HepG2 (cell line): ENCODE results near the gene TMEM38B. TPM values are rescaled to one million over a fixed set of nuclear protein-coding genes. Genes with fewer than 3 reads are reported as not detected.

Source experiments
- ATAC-seq: fragments of 200-7000 bp; cut with Tn5 transposase; 3 replicates; pipeline ENCODE4 v1.9.1; 2020; ENCODE audit warnings: mild to moderate bottlenecking, moderate library complexity
- BruUV-seq: library from RNA; stranded (reverse); fragments of 400-500 nt; replicated peaks from 2 replicates; lab custom pipeline; 2021; lab: Mats Ljungman, UMichigan
- CTCF ChIA-PET: fragments of 300-600 bp; formaldehyde crosslinking; extraction: SDS; loops from one replicate; lab custom pipeline; 2021; ENCODE audit warnings: low total read pairs, inconsistent platforms, low intra/inter-chr PET ratio; lab: Yijun Ruan, JAX
- POLR2A ChIA-PET: fragments of 350-600 bp; sonication (Branson Sonifier 250); formaldehyde crosslinking; loops from one replicate; lab custom pipeline; 2020; ENCODE audit warnings: antibody characterized with exemption, inconsistent platforms; lab: Yijun Ruan, JAX
- DNase-seq: peaks from one replicate; pipeline ENCODE4 v3.0.0-alpha.2; 2015; ENCODE audit warnings: low spot score
- FAIRE-seq: peaks from 3 replicates; lab custom pipeline; 2011; peaks lifted over from hg19 to GRCh38; lab: Jason Lieb, UNC
- H2AFZ ChIP-seq: one replicate; pipeline ENCODE4 v1.6.1; 2011; ENCODE audit warnings: low read length, inconsistent platforms
- H3K27ac ChIP-seq: fragments of 300-600 bp; 3 replicates; pipeline ENCODE4 v1.8.0; 2011; ENCODE audit warnings: mixed run types, mild to moderate bottlenecking, mixed read lengths, low read length, inconsistent platforms; ENCODE audit not compliant: insufficient read depth; ENCODE audit errors: extremely low read length
- H3K27me3 ChIP-seq, 2 experiments: fragments of 200-600 bp in 1 of 2; 2 replicates in 1 of 2; 3 replicates in 1 of 2; pipeline versions ENCODE4 v1.6.0 to v1.8.0; 2011; ENCODE audit warnings: low read length in 2 of 2, mild to moderate bottlenecking in 2 of 2, moderate library complexity in 2 of 2, inconsistent platforms in 1 of 2; ENCODE audit not compliant: insufficient read depth in 2 of 2, control insufficient read depth in 1 of 2
- H3K36me3 ChIP-seq, 2 experiments: fragments of 200-600 bp in 1 of 2; replicated peaks in 1 of 2; 2 replicates in 1 of 2; 3 replicates in 1 of 2; pipeline versions ENCODE4 v1.5.1 to v1.8.0; 2011; ENCODE audit warnings: low read length in 2 of 2, inconsistent platforms in 1 of 2; ENCODE audit not compliant: insufficient read depth in 2 of 2, control insufficient read depth in 1 of 2
- H3K4me1 ChIP-seq: 2 replicates; pipeline ENCODE4 v1.5.1; 2012; ENCODE audit warnings: low read length, inconsistent platforms; ENCODE audit not compliant: insufficient read depth
- H3K4me2 ChIP-seq: 2 replicates; pipeline ENCODE4 v1.6.0; 2011; ENCODE audit warnings: low read depth, low read length, inconsistent platforms
- H3K4me3 ChIP-seq, 3 experiments: fragments of 200-600 bp in 1 of 3; sonication (generic), shearing (Covaris generic) in 1 of 3; replicated peaks in 1 of 3; 2 replicates each; pipeline ENCODE4 v1.5.1; 2011 to 2016; ENCODE audit warnings: low read length in 3 of 3, inconsistent platforms in 2 of 3, low read depth in 2 of 3, mild to moderate bottlenecking in 2 of 3, control low read depth in 1 of 3, mixed read lengths in 1 of 3; ENCODE audit not compliant: insufficient read depth in 1 of 3
- H3K79me2 ChIP-seq: one replicate; pipeline ENCODE4 v1.6.1; 2011; ENCODE audit warnings: low read length, inconsistent platforms; ENCODE audit not compliant: insufficient read depth
- H3K9ac ChIP-seq: 2 replicates; pipeline ENCODE4 v1.6.0; 2011; ENCODE audit warnings: mild to moderate bottlenecking, low read depth, low read length, inconsistent platforms; ENCODE audit not compliant: insufficient read depth
- H3K9me3 ChIP-seq: 2 replicates; pipeline ENCODE4 v1.5.1; 2012; ENCODE audit warnings: mild to moderate bottlenecking, low read length
- H4K20me1 ChIP-seq: 2 replicates; pipeline ENCODE4 v1.6.0; 2011; ENCODE audit warnings: inconsistent platforms, mild to moderate bottlenecking, low read length, moderate library complexity; ENCODE audit not compliant: insufficient read depth
- AGO2 ChIP-seq: fragments of 200-400 bp; formaldehyde crosslinking; optimal IDR thresholded peaks from 2 replicates; pipeline ENCODE3; 2017; ENCODE audit warnings: mild to moderate bottlenecking, low read depth, low read length, moderate library complexity
- ELF3 ChIP-seq: IDR thresholded peaks from 2 replicates; pipeline ENCODE4 v1.6.1; 2016; ENCODE audit warnings: missing genetic modification reagents, missing compliant biosample characterization
- FLYWCH1 ChIP-seq: sonication (generic); formaldehyde crosslinking; IDR thresholded peaks from 2 replicates; pipeline ENCODE4 v1.8.1; 2023; ENCODE audit warnings: mild to moderate bottlenecking, missing genetic modification reagents
- GATAD2A ChIP-seq: IDR thresholded peaks from 2 replicates; pipeline ENCODE4 v1.6.1; 2016
- IKZF5 ChIP-seq: IDR thresholded peaks from 2 replicates; pipeline ENCODE4 v1.6.1; 2018; ENCODE audit warnings: missing genetic modification reagents, mild to moderate bottlenecking, missing compliant biosample characterization
- KDM3A ChIP-seq: IDR thresholded peaks from 2 replicates; pipeline ENCODE4 v1.6.1; 2018; ENCODE audit warnings: low read depth, missing compliant biosample characterization
- LBX2 ChIP-seq: sonication (generic); formaldehyde crosslinking; IDR thresholded peaks from 2 replicates; pipeline ENCODE4 v1.5.0; 2020; ENCODE audit warnings: missing genetic modification reagents, mild to moderate bottlenecking, borderline replicate concordance
- LRRFIP1 ChIP-seq: sonication (generic); formaldehyde crosslinking; conservative IDR thresholded peaks from 2 replicates; pipeline ENCODE4 v1.4.0; 2020; ENCODE audit warnings: missing genetic modification reagents
- MZF1 ChIP-seq: sonication (generic); formaldehyde crosslinking; IDR thresholded peaks from 2 replicates; pipeline ENCODE4 v1.8.1; 2023; ENCODE audit warnings: mild to moderate bottlenecking, missing genetic modification reagents, borderline replicate concordance
- NAIF1 ChIP-seq: sonication (generic); formaldehyde crosslinking; IDR thresholded peaks from 2 replicates; pipeline ENCODE4 v1.5.0; 2020; ENCODE audit warnings: mild to moderate bottlenecking, missing genetic modification reagents, borderline replicate concordance
- RBAK ChIP-seq: sonication (generic); formaldehyde crosslinking; IDR thresholded peaks from 2 replicates; pipeline ENCODE4 v1.5.1; 2020; ENCODE audit warnings: mild to moderate bottlenecking, missing genetic modification reagents
- ZBTB34 ChIP-seq: sonication (generic); formaldehyde crosslinking; IDR thresholded peaks from 2 replicates; pipeline ENCODE4 v1.8.0; 2022; ENCODE audit warnings: mild to moderate bottlenecking, missing genetic modification reagents
- ZNF337 ChIP-seq: sonication (generic); formaldehyde crosslinking; IDR thresholded peaks from 2 replicates; pipeline ENCODE4 v1.5.1; 2020; ENCODE audit warnings: missing genetic modification reagents, low read depth, mild to moderate bottlenecking, borderline replicate concordance
- ZNF510 ChIP-seq: sonication (generic); formaldehyde crosslinking; IDR thresholded peaks from 2 replicates; pipeline ENCODE4 v1.4.0; 2020; ENCODE audit warnings: low read depth, mild to moderate bottlenecking, missing genetic modification reagents
- ZNF878 ChIP-seq: sonication (generic); formaldehyde crosslinking; IDR thresholded peaks from 2 replicates; pipeline ENCODE4 v1.8.1; 2023; ENCODE audit warnings: mild to moderate bottlenecking, missing genetic modification reagents, moderate library complexity
- ZSCAN20 ChIP-seq: sonication (generic); formaldehyde crosslinking; IDR thresholded peaks from 2 replicates; pipeline ENCODE4 v1.4.0; 2020; ENCODE audit warnings: missing genetic modification reagents, mild to moderate bottlenecking, borderline replicate concordance
- ZSCAN31 ChIP-seq: sonication (generic); formaldehyde crosslinking; IDR thresholded peaks from 2 replicates; pipeline ENCODE4 v1.5.0; 2020; ENCODE audit warnings: low read depth, mild to moderate bottlenecking, missing genetic modification reagents
- WGBS: methylation state at CpG from one replicate; pipeline ENCODE4 v1.1.6; 2017; ENCODE audit warnings: low lambda C conversion rate; 5-methylcytosine and 5-hydroxymethylcytosine counted together
- in situ Hi-C: cut with HindIII; loops from 2 replicates; pipeline ENCODE4 v1.10.0; 2017; ENCODE audit warnings: low pct_unique_long_range_greater_than_20kb; ENCODE audit not compliant: extremely low pct_ligation_motif_present
- intact Hi-C: fragments of 100-400 bp; cut with micrococcal nuclease; formaldehyde crosslinking; loops from one replicate; pipeline ENCODE4 v1.10.0; 2022; ENCODE audit not compliant: unreplicated experiment
- polyA plus RNA-seq, 8 experiments: library from polyadenylated mRNA; depleted of rRNA in 3 of 8; stranded (reverse) in 7 of 8; unstranded in 1 of 8; fragments of >200 nt; fragmentation: Illumina TruSeq in 4 of 8; extraction: Trizol in 4 of 8; gene quantifications; 2 replicates each; pipeline versions ENCODE4 v1.2.1 to v1.2.3, GENCODE V29; 2011 to 2016; ENCODE audit warnings: low read depth in 4 of 8, missing spikeins in 1 of 8, mixed read lengths in 1 of 8; ENCODE audit not compliant: insufficient read depth in 1 of 8
- total RNA-seq, 5 experiments: library from RNA; depleted of rRNA; stranded (reverse); fragments of >200 nt; fragmentation: Illumina TruSeq; extraction: Trizol; gene quantifications; 2 replicates each; pipeline ENCODE4 v1.2.3, GENCODE V29; 2016; ENCODE audit warnings: low read depth in 1 of 5

Gene TMEM38B
- total and polyA plus RNA-seq, 2 of the 13 experiments (the other 11 are each of a cell fraction or from before 2014, with no cell fraction given) = 13.4 to 32.4 TPM

- TF ChIP-seq LRRFIP1 = no peak
- TF ChIP-seq ELF3 (CRISPR knock-in tag) = no peak
- no peak for TF ChIP-seq ZBTB34
- peak; percentile 71; the same call in 1 of the 2 replicates for TF ChIP-seq ZSCAN20 (CRISPR knock-in tag)
- no peak for TF ChIP-seq FLYWCH1 (CRISPR knock-in tag)
- TF ChIP-seq AGO2 = no peak
- peak; percentile 51; the same call in 1 of the 2 replicates for TF ChIP-seq KDM3A (CRISPR knock-in tag)
Measured at GRCh38 chr9:105694848-105695581, 674 bp downstream of the TMEM38B start (continued).

- peaks cover 36% of the 10 kb centered on the region for H3K79me2 ChIP-seq
- H3K4me1 ChIP-seq = peaks cover 39% of the 10 kb centered on the region
- no peaks in the 10 kb centered on the region for H4K20me1 ChIP-seq
- H2AFZ ChIP-seq = no peak overlapping the region
- WGBS = 96% methylated on average over 12 of the region's 12 CpGs
- in situ Hi-C loops (no loop called here), intact Hi-C loops (loop anchor here (10.0 kb wide), 1 partner anchor 252 kb away; the partner anchor contains the start of gene FSD1L)
- H3K9ac ChIP-seq = no peak overlapping the region
- no peak overlapping the region for H3K27ac ChIP-seq
- no peaks in the 10 kb centered on the region; a peak in 1 of 5 replicates for H3K27me3 ChIP-seq
- ChIA-PET POLR2A (no interaction called here), CTCF (no interaction called here)
- H3K4me2 ChIP-seq = peak overlapping the region; percentile 92; the same call in 1 of the 2 replicates
- no peak overlapping the region; a peak in 2 of 6 replicates for H3K4me3 ChIP-seq
- FAIRE-seq (no peak), ATAC-seq (no peak), DNase-seq (no peak)
- BruUV-seq = no TSS peak
- H3K36me3 ChIP-seq = no peaks in the 10 kb centered on the region
- no peaks in the 10 kb centered on the region for H3K9me3 ChIP-seq
- TF ChIP-seq RBAK (no peak), NAIF1 (CRISPR knock-in tag) (no peak), ZNF878 (CRISPR knock-in tag) (no peak), IKZF5 (CRISPR knock-in tag) (no peak), MZF1 (CRISPR knock-in tag) (no peak), LBX2 (CRISPR knock-in tag) (no peak), ZNF337 (no peak), GATAD2A (no peak), ZSCAN31 (no peak), ZNF510 (CRISPR knock-in tag) (no peak)
Measured at GRCh38 chr9:105696219-105696793, 2.0 kb downstream of the TMEM38B start.
